Upper lobe of left lung (tissue), 6 donors: ENCODE measurements around the gene ZC3H14. TPM values are rescaled to one million over a fixed set of nuclear protein-coding genes. Genes with fewer than 3 reads are reported as not detected.

ENCODE experiments used
- ATAC-seq, 2 donors: fragments of 200-7000 bp; cut with Tn5 transposase; one replicate each; pipeline ENCODE4 v1.9.1; 2022; ENCODE audit warnings: mild to moderate bottlenecking in 2 of 2, moderate library complexity in 2 of 2; ENCODE audit not compliant: low FRiP score in 2 of 2
- DNase-seq, 2 donors: peaks; one replicate each; pipeline ENCODE4 v3.0.0-alpha.2; 2019 to 2020
- H3K27ac ChIP-seq, 4 donors: fragments of 200-600 bp; sonication (generic); one replicate each; pipeline ENCODE4 v1.5.1; 2016 to 2019
- H3K27me3 ChIP-seq, 4 donors: fragments of 200-600 bp; sonication (generic); one replicate each; pipeline ENCODE4 v1.5.1; 2017 to 2019
- H3K36me3 ChIP-seq, 4 donors: fragments of 200-600 bp; sonication (generic); one replicate each; pipeline ENCODE4 v1.5.1; 2016 to 2019
- H3K4me1 ChIP-seq, 4 donors: fragments of 200-600 bp; sonication (generic); one replicate each; pipeline ENCODE4 v1.5.1; 2018 to 2019
- H3K4me3 ChIP-seq, 4 donors: fragments of 200-600 bp; sonication (generic); one replicate each; pipeline ENCODE4 v1.5.1; 2017 to 2019; ENCODE audit warnings: mild to moderate bottlenecking in 2 of 4, moderate library complexity in 1 of 4
- H3K9me3 ChIP-seq, 4 donors: fragments of 200-600 bp; sonication (generic); one replicate each; pipeline ENCODE4 v1.5.1; 2018 to 2019
- CTCF ChIP-seq, 6 experiments: fragments of 450-650 bp in 4 of 6; fragments of 200-600 bp in 2 of 6; sonication (generic) in 2 of 6; IDR thresholded peaks; one replicate each; pipeline ENCODE4 v1.5.1; 2016 to 2019; ENCODE audit warnings: antibody characterized with exemption in 6 of 6
- EP300 ChIP-seq, 4 donors: sonication (generic); formaldehyde crosslinking; IDR thresholded peaks; one replicate each; pipeline ENCODE4 v1.5.1; 2017; ENCODE audit warnings: antibody characterized with exemption in 4 of 4, control low read depth in 2 of 4
- POLR2A ChIP-seq, 4 donors: fragments of 450-650 bp; IDR thresholded peaks; one replicate each; pipeline ENCODE4 v1.5.1; 2016 to 2017; ENCODE audit warnings: antibody characterized with exemption in 4 of 4, mild to moderate bottlenecking in 2 of 4
- POLR2AphosphoS5 ChIP-seq, 2 donors: sonication (generic); formaldehyde crosslinking; IDR thresholded peaks; one replicate each; pipeline ENCODE4 v1.5.1; 2017; ENCODE audit warnings: antibody characterized with exemption in 2 of 2
- WGBS, 2 donors: methylation state at CpG; one replicate each; pipeline ENCODE4 v1.1.5; 2017 to 2018; 5-methylcytosine and 5-hydroxymethylcytosine counted together
- total RNA-seq, 6 donors: library from RNA; depleted of rRNA in 4 of 6; stranded (reverse); fragments of >200 nt in 4 of 6; gene quantifications; one replicate each; pipeline versions ENCODE4 v1.1.0 to v1.2.1, GENCODE V29; 2016 to 2021
- donor health status: DM: no; HTN: no; CAD: no; lungs with moderate emphysema.
- donor health status: DM: no; HTN: yes; CAD: no; lungs with severe emphysema.

The ZC3H14 gene
- total RNA-seq, 6 donors from 2014 or later, result 48.4 to 101 (median 65.3) TPM

- DNase-seq, result no peak
- peaks cover 0 to 13% (median 0%) of the 10 kb centered on the region in 4 donors for H3K4me1 ChIP-seq
- TF ChIP-seq EP300 (IDR thresholded peaks at IDR 0.05), result no peak
- TF ChIP-seq CTCF (IDR thresholded peaks at IDR 0.05), result no peak
- no peak for TF ChIP-seq POLR2A (IDR thresholded peaks at IDR 0.05)
- TF ChIP-seq POLR2AphosphoS5 (IDR thresholded peaks at IDR 0.05), result no peak
These were observed 41.4 kb downstream of the ZC3H14 start for GRCh38 chr14:88604212-88604611.

GRCh38 chr14:88605594-88605993, 42.8 kb downstream of the ZC3H14 start:
- TF ChIP-seq POLR2A (IDR thresholded peaks at IDR 0.05) (no peak), CTCF (IDR thresholded peaks at IDR 0.05) (no peak), EP300 (IDR thresholded peaks at IDR 0.05) (no peak), POLR2AphosphoS5 (IDR thresholded peaks at IDR 0.05) (no peak)
- Histone ChIP-seq H3K36me3 (peaks cover 24 to 100% (median 68%) of the 10 kb centered on the region in 4 donors), H3K27me3 (no peaks in the 10 kb centered on the region), H3K27ac (no peak overlapping the region), H3K4me3 (no peak overlapping the region), H3K4me1 (peaks cover 0 to 13% (median 0%) of the 10 kb centered on the region in 4 donors), H3K9me3 (no peaks in the 10 kb centered on the region)
- WGBS, 2 donors, result 88 to 93% methylated on average over 2 of the region's 2 CpGs
- ATAC-seq (no peak), DNase-seq (no peak)

More at GRCh38 chr14:88604212-88604611, 41.4 kb downstream of the ZC3H14 start:
- no peaks in the 10 kb centered on the region for H3K27me3 ChIP-seq
- no peak for ATAC-seq
- H3K4me3 ChIP-seq, result no peak overlapping the region
- no peak overlapping the region for H3K27ac ChIP-seq
- peaks cover 18 to 100% (median 63%) of the 10 kb centered on the region in 4 donors for H3K36me3 ChIP-seq
- no peaks in the 10 kb centered on the region for H3K9me3 ChIP-seq

GRCh38 chr14:88607829-88608228, 45.0 kb downstream of the ZC3H14 start:
- ATAC-seq (no peak), DNase-seq (no peak)
- Histone ChIP-seq H3K4me1 (no peaks in the 10 kb centered on the region), H3K9me3 (no peaks in the 10 kb centered on the region), H3K27ac (no peak overlapping the region), H3K36me3 (peaks cover 25 to 99% (median 76%) of the 10 kb centered on the region in 4 donors), H3K4me3 (no peak overlapping the region), H3K27me3 (no peaks in the 10 kb centered on the region)
- TF ChIP-seq POLR2AphosphoS5 (IDR thresholded peaks at IDR 0.05), result no peak
- TF ChIP-seq EP300 (IDR thresholded peaks at IDR 0.05), result no peak
- TF ChIP-seq CTCF (IDR thresholded peaks at IDR 0.05), result no peak
- TF ChIP-seq POLR2A (IDR thresholded peaks at IDR 0.05), result no peak

GRCh38 chr14:88611878-88612277, 49.0 kb downstream of the ZC3H14 start:
- 43 to 82% methylated on average over 1 of the region's 1 CpG for WGBS, 2 donors
- Histone ChIP-seq H3K36me3 (peaks cover 19 to 70% (median 50%) of the 10 kb centered on the region in 4 donors), H3K4me1 (peaks cover 0 to 3% (median 0%) of the 10 kb centered on the region in 4 donors), H3K27me3 (no peaks in the 10 kb centered on the region), H3K4me3 (no peak overlapping the region), H3K27ac (no peak overlapping the region), H3K9me3 (no peaks in the 10 kb centered on the region)
- ATAC-seq (no peak), DNase-seq (no peak)
- no peak for TF ChIP-seq CTCF (IDR thresholded peaks at IDR 0.05)
- no peak for TF ChIP-seq POLR2AphosphoS5 (IDR thresholded peaks at IDR 0.05)
- no peak for TF ChIP-seq POLR2A (IDR thresholded peaks at IDR 0.05)
- no peak for TF ChIP-seq EP300 (IDR thresholded peaks at IDR 0.05)

- ATAC-seq (no peak), DNase-seq (no peak)
- Histone ChIP-seq H3K27ac (no peak overlapping the region), H3K27me3 (no peaks in the 10 kb centered on the region), H3K4me3 (no peak overlapping the region), H3K9me3 (no peaks in the 10 kb centered on the region), H3K4me1 (peaks cover 0 to 3% (median 0%) of the 10 kb centered on the region in 4 donors), H3K36me3 (peaks cover 19 to 59% (median 44%) of the 10 kb centered on the region in 4 donors)
- TF ChIP-seq CTCF (IDR thresholded peaks at IDR 0.05), result no peak
- 82 to 87% methylated on average over 4 of the region's 4 CpGs for WGBS, 2 donors
These were observed 50.1 kb downstream of the ZC3H14 start for GRCh38 chr14:88612981-88613380.
